Measurements from ENCODE around the gene SCN11A.
"Not testable (repeated sequence)": the region's sequence is repeated elsewhere in the genome, so short reads cannot be mapped to it uniquely, and the experiment has no call there.

SCN11A gene

DNA sequence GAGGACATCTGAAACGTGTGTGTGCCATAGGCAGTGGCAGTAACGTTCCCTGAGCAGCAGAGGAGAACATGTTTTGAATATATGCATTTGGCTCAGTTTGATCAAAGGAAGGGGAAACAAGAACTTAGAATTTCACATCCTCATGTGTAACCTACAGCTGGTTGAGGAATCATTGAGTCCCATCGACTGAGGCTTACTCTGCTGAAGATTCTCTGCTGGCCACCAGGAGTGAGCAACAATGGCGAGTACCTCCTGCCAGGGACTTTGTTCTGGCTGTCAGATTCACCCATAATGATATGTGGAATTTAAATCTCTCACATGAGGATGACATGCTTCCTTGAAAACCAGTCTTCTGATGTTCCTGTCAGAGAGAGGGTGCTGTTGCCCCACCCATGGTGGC, 34.4 kb upstream of the SCN11A start:
- H3K27ac Mint-ChIP-seq: peak overlapping the region; percentile 59
- no peak overlapping the region for H3K4me3 Mint-ChIP-seq
- H3K9me3 Mint-ChIP-seq: no peaks in the 10 kb centered on the region
- H3K27me3 Mint-ChIP-seq: no peaks in the 10 kb centered on the region
- DNase-seq: no peak
- H3K36me3 Mint-ChIP-seq (ENCODE audit: low read depth): peaks cover 42% of the 10 kb centered on the region
- peaks cover 33% of the 10 kb centered on the region for H3K4me1 Mint-ChIP-seq
- no peak for ATAC-seq

GRCh38 chr3:39082666-39083313, 31.0 kb upstream of the SCN11A start:
- DNase-seq: no peak
- peak overlapping the region; percentile 85 for H3K27ac Mint-ChIP-seq
- no peaks in the 10 kb centered on the region for H3K9me3 Mint-ChIP-seq
- peaks cover 21% of the 10 kb centered on the region for H3K4me1 Mint-ChIP-seq
- H3K36me3 Mint-ChIP-seq (ENCODE audit: low read depth): peaks cover 35% of the 10 kb centered on the region
- ATAC-seq: peak; percentile 95
- no peaks in the 10 kb centered on the region for H3K27me3 Mint-ChIP-seq
- peak overlapping the region; percentile 13 for H3K4me3 Mint-ChIP-seq

DNA sequence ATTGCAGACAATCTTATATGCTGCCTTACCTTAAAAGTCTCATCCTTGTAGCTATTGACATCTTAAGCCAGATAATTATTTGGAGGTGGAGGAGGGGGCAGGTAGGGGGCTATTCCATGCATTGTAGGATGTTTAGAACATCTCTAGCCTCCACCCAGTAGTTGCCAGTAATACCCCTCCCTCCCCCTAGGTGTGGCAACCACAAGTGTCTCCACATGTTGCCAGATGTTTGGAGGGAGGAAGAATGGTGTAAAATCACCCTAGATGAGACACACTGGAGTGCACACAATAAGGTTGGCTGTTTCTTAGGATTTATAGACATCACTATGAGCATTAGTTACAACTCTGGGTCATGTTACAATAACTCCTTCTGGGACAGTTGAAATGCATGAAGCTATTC, 28.3 kb upstream of the SCN11A start:
- H3K36me3 Mint-ChIP-seq (ENCODE audit: low read depth): peaks cover 37% of the 10 kb centered on the region
- no peak for DNase-seq
- H3K27ac Mint-ChIP-seq: no peak overlapping the region
- no peaks in the 10 kb centered on the region for H3K9me3 Mint-ChIP-seq
- no peak for ATAC-seq
- no peak overlapping the region for H3K4me3 Mint-ChIP-seq
- peaks cover 25% of the 10 kb centered on the region for H3K4me1 Mint-ChIP-seq
- H3K27me3 Mint-ChIP-seq: no peaks in the 10 kb centered on the region

DNA sequence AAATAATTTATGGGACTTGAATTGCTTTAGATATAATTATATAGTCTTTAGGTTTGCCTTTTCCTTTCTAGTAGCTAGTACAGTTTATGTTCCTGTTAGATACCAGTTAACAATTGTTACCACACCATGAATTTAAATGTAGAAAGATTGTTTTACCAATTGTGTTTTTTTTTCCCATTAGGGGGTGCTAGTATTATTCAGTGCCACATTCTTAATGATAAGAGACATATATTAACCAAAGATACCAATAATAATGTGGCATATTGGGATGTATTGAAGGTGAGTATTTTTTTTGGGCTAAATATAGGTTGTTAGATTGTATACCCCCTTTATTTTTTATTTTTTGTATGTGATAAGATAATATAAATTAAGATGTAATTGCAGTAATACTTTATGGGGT, 27.8 kb upstream of the SCN11A start:
- Mint-ChIP-seq H3K4me3 (no peak overlapping the region), H3K27me3 (no peaks in the 10 kb centered on the region), H3K27ac (no peak overlapping the region), H3K9me3 (no peaks in the 10 kb centered on the region), H3K4me1 (peaks cover 25% of the 10 kb centered on the region), H3K36me3 (ENCODE audit: low read depth) (peaks cover 36% of the 10 kb centered on the region)
- DNase-seq: no peak
- no peak for ATAC-seq

- Mint-ChIP-seq H3K4me3 (no peak overlapping the region), H3K27ac (no peak overlapping the region), H3K9me3 (no peaks in the 10 kb centered on the region), H3K27me3 (no peaks in the 10 kb centered on the region), H3K36me3 (ENCODE audit: low read depth) (peaks cover 29% of the 10 kb centered on the region), H3K4me1 (peaks cover 5% of the 10 kb centered on the region)
- DNase-seq (no peak), ATAC-seq (no peak)
Observed at GRCh38 chr3:39075910-39076309, 24.2 kb upstream of the SCN11A start.

DNA sequence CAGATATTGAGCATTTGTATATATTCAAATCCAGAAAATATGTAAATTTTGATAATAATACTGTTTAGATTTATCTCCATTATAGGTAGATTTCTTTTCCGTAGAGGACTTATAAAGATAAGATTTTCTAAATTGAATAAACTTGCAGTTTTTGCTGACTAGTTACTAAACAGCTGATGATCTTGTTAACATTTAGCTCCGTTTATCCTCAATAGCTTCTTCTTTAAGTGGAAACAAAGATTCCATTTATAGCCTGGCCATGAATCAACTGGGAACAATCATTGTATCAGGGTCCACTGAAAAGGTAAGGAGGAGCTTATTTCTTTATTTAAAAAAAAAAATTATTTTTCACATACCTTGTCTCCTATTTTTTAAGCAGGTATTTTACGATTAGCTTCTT, 16.8 kb upstream of the SCN11A start:
- no peak for ATAC-seq
- Mint-ChIP-seq H3K4me1 (peaks cover 7% of the 10 kb centered on the region), H3K27ac (no peak overlapping the region), H3K27me3 (no peaks in the 10 kb centered on the region), H3K4me3 (no peak overlapping the region), H3K36me3 (ENCODE audit: low read depth) (peaks cover 25% of the 10 kb centered on the region), H3K9me3 (no peaks in the 10 kb centered on the region)
- no peak for DNase-seq

GRCh38 chr3:39067286-39067685, 15.5 kb upstream of the SCN11A start:
- Mint-ChIP-seq H3K27me3 (no peaks in the 10 kb centered on the region), H3K36me3 (ENCODE audit: low read depth) (peaks cover 20% of the 10 kb centered on the region), H3K4me1 (peaks cover 9% of the 10 kb centered on the region), H3K9me3 (no peaks in the 10 kb centered on the region), H3K4me3 (no peak overlapping the region), H3K27ac (no peak overlapping the region)
- no peak for ATAC-seq
- no peak for DNase-seq

- ATAC-seq (peak; percentile 89), DNase-seq (no peak)
- Mint-ChIP-seq H3K27ac (no peak overlapping the region), H3K4me3 (no peak overlapping the region), H3K36me3 (ENCODE audit: low read depth) (peaks cover 15% of the 10 kb centered on the region), H3K27me3 (no peaks in the 10 kb centered on the region), H3K9me3 (no peaks in the 10 kb centered on the region), H3K4me1 (peaks cover 18% of the 10 kb centered on the region)
Observed at GRCh38 chr3:39065197-39065596, 13.5 kb upstream of the SCN11A start.

DNA sequence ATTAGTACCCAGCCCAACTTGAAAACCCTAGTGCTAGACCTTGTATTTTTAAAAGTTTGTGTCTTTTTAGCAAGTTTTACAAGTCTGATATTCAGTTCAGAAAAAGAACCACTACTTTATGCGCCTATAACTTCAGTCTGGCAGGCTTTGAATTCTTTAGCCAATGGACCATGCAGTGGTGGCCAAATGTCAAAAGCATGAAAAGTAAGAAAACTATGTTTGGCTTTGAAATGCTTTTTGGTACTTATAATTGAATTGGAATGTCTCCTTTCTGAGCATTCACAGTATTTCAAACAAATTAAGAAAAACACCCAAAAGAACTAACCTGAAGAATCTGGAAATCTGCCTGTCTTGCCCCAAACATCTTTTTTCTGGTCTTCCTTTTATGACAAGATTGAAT, 12.9 kb upstream of the SCN11A start:
- no peak overlapping the region for H3K4me3 Mint-ChIP-seq

GRCh38 chr3:39063143-39063542, 11.4 kb upstream of the SCN11A start:
- peaks cover 11% of the 10 kb centered on the region for H3K36me3 Mint-ChIP-seq (ENCODE audit: low read depth)
- no peak overlapping the region for H3K27ac Mint-ChIP-seq
- no peak for DNase-seq
- H3K9me3 Mint-ChIP-seq: no peaks in the 10 kb centered on the region
- ATAC-seq: no peak
- no peak overlapping the region for H3K4me3 Mint-ChIP-seq
- H3K4me1 Mint-ChIP-seq: peaks cover 27% of the 10 kb centered on the region
- H3K27me3 Mint-ChIP-seq: no peaks in the 10 kb centered on the region

More for the DNA sequence above, 12.9 kb upstream of the SCN11A start:
- no peak for DNase-seq
- no peaks in the 10 kb centered on the region for H3K9me3 Mint-ChIP-seq
- H3K36me3 Mint-ChIP-seq (ENCODE audit: low read depth): peaks cover 11% of the 10 kb centered on the region
- H3K4me1 Mint-ChIP-seq: peaks cover 18% of the 10 kb centered on the region
- ATAC-seq: no peak
- no peak overlapping the region for H3K27ac Mint-ChIP-seq
- no peaks in the 10 kb centered on the region for H3K27me3 Mint-ChIP-seq

GRCh38 chr3:39062180-39062579, 10.4 kb upstream of the SCN11A start:
- Mint-ChIP-seq H3K4me3 (no peak overlapping the region), H3K27me3 (no peaks in the 10 kb centered on the region), H3K27ac (no peak overlapping the region), H3K36me3 (ENCODE audit: low read depth) (peaks cover 10% of the 10 kb centered on the region), H3K4me1 (peaks cover 29% of the 10 kb centered on the region), H3K9me3 (no peaks in the 10 kb centered on the region)
- DNase-seq: no peak
- no peak for ATAC-seq

GRCh38 chr3:39061228-39061627, 9.5 kb upstream of the SCN11A start:
- ATAC-seq; H3K36me3 Mint-ChIP-seq (ENCODE audit: low read depth); DNase-seq; H3K9me3 Mint-ChIP-seq; H3K27ac Mint-ChIP-seq; H3K27me3 Mint-ChIP-seq; H3K4me3 Mint-ChIP-seq: not testable (repeated sequence)
- peaks cover 39% of the 10 kb centered on the region for H3K4me1 Mint-ChIP-seq

GRCh38 chr3:39056151-39056550, 4.4 kb upstream of the SCN11A start:
- peaks cover 2% of the 10 kb centered on the region for H3K36me3 Mint-ChIP-seq (ENCODE audit: low read depth)
- H3K27ac Mint-ChIP-seq: peak overlapping the region; percentile 9
- peaks cover 43% of the 10 kb centered on the region for H3K4me1 Mint-ChIP-seq
- H3K27me3 Mint-ChIP-seq: no peaks in the 10 kb centered on the region
- DNase-seq: no peak
- no peaks in the 10 kb centered on the region for H3K9me3 Mint-ChIP-seq
- no peak for ATAC-seq
- peak overlapping the region; percentile 22 for H3K4me3 Mint-ChIP-seq

DNA sequence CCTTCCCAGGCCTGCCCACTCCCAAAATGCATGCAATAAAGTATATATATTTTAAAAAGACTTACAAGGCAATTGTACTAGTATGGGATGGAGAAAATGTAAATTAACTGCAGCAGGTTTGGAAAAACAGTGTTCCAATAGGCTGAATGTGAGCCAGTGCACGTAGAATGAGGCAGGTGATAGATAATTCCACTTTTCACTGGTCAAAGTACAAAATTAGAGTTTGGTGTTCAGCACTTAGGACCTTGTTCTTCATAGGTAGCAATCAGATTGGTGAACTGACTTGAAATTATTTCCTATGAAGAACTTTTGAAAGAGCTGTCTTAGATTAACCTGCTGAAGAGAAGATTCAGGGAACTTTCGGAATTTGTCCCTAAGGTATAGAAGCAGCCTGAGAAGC, 2.0 kb upstream of the SCN11A start:
- H3K4me3 Mint-ChIP-seq: no peak overlapping the region
- peaks cover 45% of the 10 kb centered on the region for H3K4me1 Mint-ChIP-seq
- no peak for ATAC-seq
- no peak for DNase-seq
- no peaks in the 10 kb centered on the region for H3K36me3 Mint-ChIP-seq (ENCODE audit: low read depth)
- no peak overlapping the region for H3K27ac Mint-ChIP-seq
- no peaks in the 10 kb centered on the region for H3K9me3 Mint-ChIP-seq
- no peaks in the 10 kb centered on the region for H3K27me3 Mint-ChIP-seq

DNA sequence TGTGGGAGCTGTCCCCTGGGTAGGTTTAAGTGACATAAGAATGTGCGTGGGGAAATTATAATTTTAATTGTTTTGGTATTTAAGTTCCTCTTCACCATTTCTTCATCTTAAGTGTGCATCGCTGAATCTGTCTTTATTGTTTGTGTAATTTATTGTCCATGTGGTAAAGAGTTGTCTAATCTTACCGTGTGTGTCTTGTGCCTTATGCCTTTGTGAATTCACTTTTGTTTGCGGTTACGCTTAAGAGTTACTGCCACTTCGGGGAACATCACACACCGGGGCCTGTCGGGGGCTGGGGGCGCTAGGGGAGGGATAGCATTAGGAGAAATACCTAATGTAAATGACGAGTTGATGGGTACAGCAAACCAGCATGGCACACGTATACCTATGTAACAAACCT, 839 bp upstream of the SCN11A start:
- Mint-ChIP-seq H3K9me3 (no peaks in the 10 kb centered on the region), H3K27ac (peak overlapping the region; percentile 67), H3K27me3 (no peaks in the 10 kb centered on the region), H3K4me3 (peak overlapping the region; percentile 93), H3K4me1 (peaks cover 39% of the 10 kb centered on the region), H3K36me3 (ENCODE audit: low read depth) (no peaks in the 10 kb centered on the region)
- DNase-seq (no peak), ATAC-seq (no peak)

GRCh38 chr3:39050029-39050428, 1.7 kb downstream of the SCN11A start:
- H3K27me3 Mint-ChIP-seq: no peaks in the 10 kb centered on the region
- H3K27ac Mint-ChIP-seq: peak overlapping the region; percentile 33
- no peak for ATAC-seq
- no peaks in the 10 kb centered on the region for H3K9me3 Mint-ChIP-seq
- no peak for DNase-seq
- no peak overlapping the region for H3K4me3 Mint-ChIP-seq
- no peaks in the 10 kb centered on the region for H3K36me3 Mint-ChIP-seq (ENCODE audit: low read depth)
- peaks cover 24% of the 10 kb centered on the region for H3K4me1 Mint-ChIP-seq

Data from activated naive CD8-positive, alpha-beta T cell treated with anti-CD3 and anti-CD28 coated beads, Interleukin-2, amount 50 U/mL, for 24 hours (primary cell).